D721Med (cell line): Measurements from ENCODE around the gene SLC25A34.

Source experiments
- DNase-seq: peaks from one replicate; pipeline ENCODE4 v3.0.0; 2011; ENCODE audit warnings: low spot score; ENCODE audit not compliant: insufficient read length
- FAIRE-seq: peaks from 2 replicates; lab custom pipeline; 2011; peaks lifted over from hg19 to GRCh38; lab: Jason Lieb, UNC
- CTCF ChIP-seq: IDR thresholded peaks from 2 replicates; pipeline ENCODE4 v1.5.1; 2012; ENCODE audit warnings: mild to moderate bottlenecking, control low read depth; ENCODE audit not compliant: insufficient read depth; ENCODE audit errors: missing control alignments

Gene SLC25A34

GRCh38 chr1:15736038-15736891, at the start of gene SLC25A34:
Gene SLC25A34, plus strand, starts transcription at chr1:15736258. Its CDS starts 228 bp downstream, at chr1:15736486.
- no peak for FAIRE-seq
- no peak for TF ChIP-seq CTCF
- DNase-seq = no peak

- DNase-seq (no peak), FAIRE-seq (no peak)
- no peak for TF ChIP-seq CTCF
Observed at GRCh38 chr1:15687446-15687845, 48.6 kb upstream of the SLC25A34 start.

- FAIRE-seq = no peak
- no peak for DNase-seq
- TF ChIP-seq CTCF = no peak
Observed at GRCh38 chr1:15690317-15690716, 45.7 kb upstream of the SLC25A34 start.

GRCh38 chr1:15691434-15692032, 44.5 kb upstream of the SLC25A34 start:
- FAIRE-seq (no peak), DNase-seq (no peak)
- TF ChIP-seq CTCF = no peak

GRCh38 chr1:15692121-15692682, 43.9 kb upstream of the SLC25A34 start:
- TF ChIP-seq CTCF = no peak
- no peak for DNase-seq
- FAIRE-seq = no peak

GRCh38 chr1:15693371-15693770, 42.7 kb upstream of the SLC25A34 start:
- no peak for FAIRE-seq
- no peak for DNase-seq
- no peak for TF ChIP-seq CTCF
